Measurements from ENCODE around the gene NSG1.

GRCh38 chr4:4415107-4415805 is 28.4 kb downstream of the NSG1 start:
- TF ChIP-seq MTA1 (CRISPR knock-in tag; IDR thresholded peaks at IDR 0.05; ENCODE audit: borderline replicate concordance): no peak
- no peak for TF ChIP-seq KDM1A (CRISPR knock-in tag; IDR thresholded peaks at IDR 0.05)
- no peak for TF ChIP-seq REST (IDR thresholded peaks at IDR 0.05; ENCODE audit: borderline replicate concordance in 1 of 2, low read depth in 1 of 2, low read length in 2 of 2)
- no peak for TF ChIP-seq ZBTB7A (CRISPR knock-in tag; IDR thresholded peaks at IDR 0.05)
- no peak for TF ChIP-seq CCAR2 (optimal IDR thresholded peaks at IDR 0.05; ENCODE audit: low read depth, low read length)
- TF ChIP-seq ELF4 (CRISPR knock-in tag; IDR thresholded peaks at IDR 0.05; ENCODE audit: borderline replicate concordance): no peak
- no peak for TF ChIP-seq POLR2A (IDR thresholded peaks at IDR 0.05; ENCODE audit: insufficient read depth in 1 of 2, low read depth in 2 of 2, low read length in 2 of 2)

All from HepG2 (cell line).